Peyer's patch (tissue), 4 donors: ENCODE measurements around the gene FTO.

Experiments used
- POLR2A ChIP-seq, 2 donors: fragments of 450-650 bp; IDR thresholded peaks; one replicate each; pipeline ENCODE4 v1.5.1; 2017; ENCODE audit warnings: antibody characterized with exemption in 2 of 2, mild to moderate bottlenecking in 2 of 2, moderate library complexity in 2 of 2
- TF ChIP-seq, protein P1 (sequence below), 6 experiments: fragments of 450-650 bp in 4 of 6; fragments of 200-600 bp in 2 of 6; sonication (generic) in 1 of 6; IDR thresholded peaks; one replicate each; pipeline ENCODE4 v1.5.1; 2017 to 2019; ENCODE audit warnings: antibody characterized with exemption in 6 of 6, mild to moderate bottlenecking in 3 of 6, moderate library complexity in 1 of 6

DNA sequence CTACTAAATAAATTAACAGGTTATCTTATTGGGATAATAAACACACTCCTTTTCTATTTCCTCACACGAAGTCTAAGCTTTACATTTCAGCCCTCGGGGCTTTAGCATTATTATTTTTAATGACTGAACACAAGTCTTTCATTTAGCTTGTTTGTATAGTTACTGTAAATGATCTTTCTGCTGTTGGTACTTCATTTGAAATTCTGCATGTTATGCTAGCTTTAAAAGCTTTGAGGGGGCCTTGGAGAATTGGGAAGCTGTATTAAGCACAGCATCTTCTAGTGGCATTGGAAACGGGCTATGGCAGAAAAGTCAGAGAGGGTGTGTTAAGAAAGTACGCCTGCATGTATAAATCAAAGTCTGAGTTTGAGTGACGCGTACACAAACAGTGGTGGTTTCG is 243.7 kb downstream of the FTO start:
- TF ChIP-seq, protein P1, sequence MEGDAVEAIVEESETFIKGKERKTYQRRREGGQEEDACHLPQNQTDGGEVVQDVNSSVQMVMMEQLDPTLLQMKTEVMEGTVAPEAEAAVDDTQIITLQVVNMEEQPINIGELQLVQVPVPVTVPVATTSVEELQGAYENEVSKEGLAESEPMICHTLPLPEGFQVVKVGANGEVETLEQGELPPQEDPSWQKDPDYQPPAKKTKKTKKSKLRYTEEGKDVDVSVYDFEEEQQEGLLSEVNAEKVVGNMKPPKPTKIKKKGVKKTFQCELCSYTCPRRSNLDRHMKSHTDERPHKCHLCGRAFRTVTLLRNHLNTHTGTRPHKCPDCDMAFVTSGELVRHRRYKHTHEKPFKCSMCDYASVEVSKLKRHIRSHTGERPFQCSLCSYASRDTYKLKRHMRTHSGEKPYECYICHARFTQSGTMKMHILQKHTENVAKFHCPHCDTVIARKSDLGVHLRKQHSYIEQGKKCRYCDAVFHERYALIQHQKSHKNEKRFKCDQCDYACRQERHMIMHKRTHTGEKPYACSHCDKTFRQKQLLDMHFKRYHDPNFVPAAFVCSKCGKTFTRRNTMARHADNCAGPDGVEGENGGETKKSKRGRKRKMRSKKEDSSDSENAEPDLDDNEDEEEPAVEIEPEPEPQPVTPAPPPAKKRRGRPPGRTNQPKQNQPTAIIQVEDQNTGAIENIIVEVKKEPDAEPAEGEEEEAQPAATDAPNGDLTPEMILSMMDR (IDR thresholded peaks at IDR 0.05) = no peak
- TF ChIP-seq POLR2A (IDR thresholded peaks at IDR 0.05) = no peak
